DND-41 (cell line): ENCODE measurements around the gene KRTAP4-9.
"Not testable (repeated sequence)": the region's sequence is repeated elsewhere in the genome, so short reads cannot be mapped to it uniquely, and the experiment has no call there.

Experiments
- ATAC-seq: fragments of 200-7000 bp; cut with Tn5 transposase; 3 replicates; pipeline ENCODE4 v1.9.1; 2021; ENCODE audit warnings: low read depth; ENCODE audit not compliant: insufficient read depth
- DNase-seq: peaks from one replicate; pipeline ENCODE4 v3.0.0-alpha.2; 2020
- H2AFZ ChIP-seq: 2 replicates; pipeline ENCODE4 v1.6.0; 2012; ENCODE audit warnings: low read depth, low read length
- H3K27ac ChIP-seq: 2 replicates; pipeline ENCODE4 v1.5.1; 2012; ENCODE audit warnings: low read length, inconsistent platforms
- H3K27me3 ChIP-seq: fragments of 200-600 bp; sonication (generic); 2 replicates; pipeline ENCODE4 v1.6.0; 2012; ENCODE audit warnings: low read length, mild to moderate bottlenecking, inconsistent platforms; ENCODE audit not compliant: insufficient read depth, poor library complexity
- H3K36me3 ChIP-seq: 2 replicates; pipeline ENCODE4 v1.5.1; 2012; ENCODE audit warnings: low read length, inconsistent platforms; ENCODE audit not compliant: insufficient read depth
- H3K4me1 ChIP-seq: 2 replicates; pipeline ENCODE4 v1.5.1; 2012; ENCODE audit warnings: mild to moderate bottlenecking, low read length; ENCODE audit not compliant: insufficient read depth
- H3K4me2 ChIP-seq: 2 replicates; pipeline ENCODE4 v1.6.0; 2012; ENCODE audit warnings: mild to moderate bottlenecking, moderate library complexity, low read length, inconsistent platforms; ENCODE audit not compliant: insufficient read depth
- H3K4me3 ChIP-seq, 2 experiments: fragments of 200-600 bp in 1 of 2; shearing (Covaris generic) in 1 of 2; 2 replicates each; pipeline ENCODE4 v1.5.1; 2012 to 2016; ENCODE audit warnings: inconsistent platforms in 2 of 2, low read length in 2 of 2, mild to moderate bottlenecking in 2 of 2, low read depth in 1 of 2, moderate library complexity in 1 of 2
- H3K79me2 ChIP-seq: 2 replicates; pipeline ENCODE4 v1.6.0; 2012; ENCODE audit warnings: low read length, inconsistent platforms; ENCODE audit not compliant: insufficient read depth
- H3K9ac ChIP-seq: 2 replicates; pipeline ENCODE4 v1.6.0; 2012; ENCODE audit warnings: low read depth, mild to moderate bottlenecking, inconsistent platforms, low read length, moderate library complexity
- H3K9me3 ChIP-seq: 2 replicates; pipeline ENCODE4 v1.5.1; 2012; ENCODE audit warnings: low read length, moderate library complexity, mild to moderate bottlenecking, inconsistent platforms; ENCODE audit not compliant: insufficient read depth, severe bottlenecking
- H4K20me1 ChIP-seq: 2 replicates; pipeline ENCODE4 v1.6.0; 2012; ENCODE audit warnings: low read length; ENCODE audit not compliant: insufficient read depth
- CTCF ChIP-seq: IDR thresholded peaks from 2 replicates; pipeline ENCODE4 v1.5.1; 2012; ENCODE audit warnings: borderline replicate concordance, low read length, moderate library complexity, mild to moderate bottlenecking; ENCODE audit not compliant: poor library complexity, severe bottlenecking; ENCODE audit errors: extremely low read depth
- EZH2 ChIP-seq: IDR thresholded peaks from 3 replicates; pipeline ENCODE4 v1.6.1; 2012; ENCODE audit warnings: borderline replicate concordance, low read depth, mild to moderate bottlenecking, moderate library complexity, low read length, inconsistent platforms; ENCODE audit not compliant: severe bottlenecking

The KRTAP4-9 gene

DNA sequence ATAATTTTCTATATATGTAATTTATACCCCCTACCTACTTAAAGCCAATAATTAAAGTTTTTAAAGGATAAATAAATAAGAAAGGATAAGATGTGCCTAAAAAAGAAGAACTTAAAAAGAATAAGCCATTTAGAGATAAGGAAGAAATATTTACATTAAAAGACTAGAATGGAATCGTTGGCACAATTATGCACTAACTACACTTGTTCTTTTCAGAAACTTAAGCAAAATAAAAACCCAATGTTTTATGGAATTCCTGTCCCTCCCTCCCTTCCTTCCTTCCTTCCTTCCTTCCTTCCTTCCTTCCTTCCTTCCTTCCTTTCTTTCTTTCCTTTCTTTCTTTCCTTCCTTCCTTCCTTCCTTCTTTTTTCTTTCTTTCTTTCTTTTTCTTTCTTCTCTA is 39.7 kb downstream of the KRTAP4-9 start:
- H3K9ac ChIP-seq: no peak overlapping the region
- DNase-seq (no peak), ATAC-seq (no peak)
- no peaks in the 10 kb centered on the region for H3K4me1 ChIP-seq
- no peaks in the 10 kb centered on the region for H4K20me1 ChIP-seq
- H3K4me3 ChIP-seq: no peak overlapping the region
- no peak for TF ChIP-seq EZH2
- no peak for TF ChIP-seq CTCF
- H3K27me3 ChIP-seq: no peaks in the 10 kb centered on the region
- no peak overlapping the region for H3K4me2 ChIP-seq
- no peaks in the 10 kb centered on the region for H3K36me3 ChIP-seq
- H3K9me3 ChIP-seq: peaks cover 15% of the 10 kb centered on the region
- H3K27ac ChIP-seq: no peak overlapping the region
- H2AFZ ChIP-seq: no peak overlapping the region
- no peaks in the 10 kb centered on the region for H3K79me2 ChIP-seq

- Histone ChIP-seq H3K9me3 (peaks cover 13% of the 10 kb centered on the region), H3K4me2 (no peak overlapping the region), H3K27me3 (no peaks in the 10 kb centered on the region), H3K36me3 (no peaks in the 10 kb centered on the region), H3K4me1 (no peaks in the 10 kb centered on the region), H3K27ac (no peak overlapping the region), H3K79me2 (no peaks in the 10 kb centered on the region), H3K4me3 (no peak overlapping the region), H2AFZ (no peak overlapping the region), H4K20me1 (no peaks in the 10 kb centered on the region), H3K9ac (no peak overlapping the region)
- DNase-seq (no peak), ATAC-seq (no peak)
- no peak for TF ChIP-seq CTCF
- no peak for TF ChIP-seq EZH2
Observed at GRCh38 chr17:41145261-41145660, 40.1 kb downstream of the KRTAP4-9 start.

DNA sequence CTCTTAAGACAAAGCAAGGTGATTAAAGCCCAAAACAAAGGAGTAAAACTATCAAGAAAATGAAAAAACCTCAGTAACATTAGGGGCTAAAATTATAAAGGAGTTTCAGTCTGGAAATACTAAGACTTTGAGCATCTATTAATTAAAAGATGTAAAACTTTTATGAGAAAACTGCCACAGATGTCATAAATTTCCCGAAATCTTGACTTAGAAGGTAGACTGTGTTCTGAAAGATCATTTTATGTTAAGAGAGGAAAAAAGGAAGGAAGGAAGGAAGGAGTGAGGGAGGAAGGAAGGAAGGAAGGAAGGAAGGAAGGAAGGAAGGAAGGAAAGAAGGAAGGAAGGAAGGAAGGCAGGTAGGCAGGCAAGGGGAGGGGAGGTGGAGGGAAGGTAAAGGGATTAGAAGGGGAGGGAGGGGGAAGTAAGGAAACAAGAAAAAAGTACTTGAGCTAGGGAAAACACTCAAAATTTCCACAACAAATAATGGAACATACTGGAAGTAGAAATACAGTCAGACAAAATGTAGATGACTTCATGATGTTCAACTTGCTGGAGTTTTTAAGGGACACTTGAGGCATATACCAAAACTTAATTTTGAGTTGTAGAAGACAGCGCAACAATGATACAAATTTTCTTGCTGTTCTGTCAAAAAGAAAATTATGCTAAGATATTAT is 42.5 kb downstream of the KRTAP4-9 start:
- no peak for DNase-seq
- Histone ChIP-seq H3K27me3 (peaks cover 2% of the 10 kb centered on the region), H3K9ac (no peak overlapping the region)

DNA sequence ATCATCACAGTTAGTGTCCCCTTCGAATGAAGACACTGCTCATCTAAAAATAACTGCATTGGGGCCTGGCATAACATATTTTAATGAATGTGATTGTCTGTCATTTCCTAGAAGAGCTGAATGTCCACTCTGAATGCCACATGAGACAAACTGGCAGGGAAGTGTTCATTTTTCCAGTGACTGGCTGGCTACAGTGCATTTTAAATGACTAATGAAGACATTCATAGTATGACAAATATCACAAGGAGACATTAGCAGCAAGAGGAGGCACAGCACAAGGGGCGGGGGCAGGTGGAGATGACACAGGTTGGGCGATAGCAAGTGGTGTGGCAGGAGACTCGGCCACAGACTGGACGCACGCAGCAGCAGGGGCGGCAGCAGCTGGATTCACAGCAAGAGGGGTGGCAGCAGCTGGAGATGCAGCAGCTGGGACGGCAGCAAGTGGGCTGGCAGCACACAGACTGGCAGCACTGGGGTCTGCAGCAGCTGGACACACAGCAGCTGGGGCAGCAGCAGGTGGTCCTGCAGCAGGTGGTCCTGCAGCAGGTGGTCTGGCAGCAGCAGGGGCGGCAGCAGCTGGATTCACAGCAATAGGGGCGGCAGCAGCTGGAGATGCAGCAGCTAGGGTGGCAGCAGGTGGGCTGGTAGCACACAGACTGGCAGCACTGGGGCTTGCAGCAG is 43.9 kb downstream of the KRTAP4-9 start:
- not testable (repeated sequence) for H3K4me1 ChIP-seq, H3K9me3 ChIP-seq, H4K20me1 ChIP-seq, H3K79me2 ChIP-seq, H3K9ac ChIP-seq, DNase-seq, H3K27me3 ChIP-seq, H3K27ac ChIP-seq, H3K4me3 ChIP-seq, H3K4me2 ChIP-seq, H2AFZ ChIP-seq, ATAC-seq, H3K36me3 ChIP-seq

More for the DNA sequence above, 42.5 kb downstream of the KRTAP4-9 start:
- Histone ChIP-seq H3K4me3 (no peak overlapping the region), H3K4me1 (no peaks in the 10 kb centered on the region), H3K4me2 (no peak overlapping the region), H3K27ac (no peak overlapping the region), H4K20me1 (no peaks in the 10 kb centered on the region), H3K9me3 (peaks cover 6% of the 10 kb centered on the region), H3K79me2 (no peaks in the 10 kb centered on the region), H3K36me3 (no peaks in the 10 kb centered on the region), H2AFZ (no peak overlapping the region)
- no peak for ATAC-seq
- no peak for TF ChIP-seq EZH2
- no peak for TF ChIP-seq CTCF
